ENCODE data around the gene MTERF1. TPM values are rescaled to one million over a fixed set of nuclear protein-coding genes. Genes with fewer than 3 reads are reported as not detected.

The MTERF1 gene
- total RNA-seq, 6 experiments from 2014 or later, result 7.4 to 10.2 (median 9.2) TPM

DNA sequence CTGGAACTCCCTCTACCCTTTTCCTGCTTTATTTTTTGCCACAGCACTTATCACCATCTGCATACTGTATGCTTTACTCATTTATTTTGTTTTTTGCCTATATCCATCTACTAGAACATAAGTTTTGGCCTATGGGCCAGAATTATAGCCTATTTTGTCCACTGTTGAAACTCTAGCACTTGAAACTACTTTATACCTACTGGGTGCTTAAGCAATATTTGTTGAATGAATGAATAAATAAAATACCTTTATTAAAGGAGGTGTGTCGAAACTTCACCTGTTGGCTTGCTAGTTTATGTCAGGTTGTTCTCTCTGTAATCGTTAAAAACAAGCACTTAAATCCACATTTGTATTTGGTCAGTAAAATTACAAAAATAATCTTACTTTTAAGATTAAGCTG lies 53.3 kb downstream of the MTERF1 start:
- Mint-ChIP-seq H3K27ac (no peak overlapping the region), H3K4me3 (no peak overlapping the region), H3K4me1 (ENCODE audit: low read depth) (peaks cover 11% of the 10 kb centered on the region), H3K27me3 (ENCODE audit: insufficient read depth) (peaks cover 4% of the 10 kb centered on the region), H3K36me3 (ENCODE audit: low read depth) (no peaks in the 10 kb centered on the region; the same call in 1 of the 2 replicates), H3K9me3 (no peaks in the 10 kb centered on the region)
- TF ChIP-seq, protein P1, sequence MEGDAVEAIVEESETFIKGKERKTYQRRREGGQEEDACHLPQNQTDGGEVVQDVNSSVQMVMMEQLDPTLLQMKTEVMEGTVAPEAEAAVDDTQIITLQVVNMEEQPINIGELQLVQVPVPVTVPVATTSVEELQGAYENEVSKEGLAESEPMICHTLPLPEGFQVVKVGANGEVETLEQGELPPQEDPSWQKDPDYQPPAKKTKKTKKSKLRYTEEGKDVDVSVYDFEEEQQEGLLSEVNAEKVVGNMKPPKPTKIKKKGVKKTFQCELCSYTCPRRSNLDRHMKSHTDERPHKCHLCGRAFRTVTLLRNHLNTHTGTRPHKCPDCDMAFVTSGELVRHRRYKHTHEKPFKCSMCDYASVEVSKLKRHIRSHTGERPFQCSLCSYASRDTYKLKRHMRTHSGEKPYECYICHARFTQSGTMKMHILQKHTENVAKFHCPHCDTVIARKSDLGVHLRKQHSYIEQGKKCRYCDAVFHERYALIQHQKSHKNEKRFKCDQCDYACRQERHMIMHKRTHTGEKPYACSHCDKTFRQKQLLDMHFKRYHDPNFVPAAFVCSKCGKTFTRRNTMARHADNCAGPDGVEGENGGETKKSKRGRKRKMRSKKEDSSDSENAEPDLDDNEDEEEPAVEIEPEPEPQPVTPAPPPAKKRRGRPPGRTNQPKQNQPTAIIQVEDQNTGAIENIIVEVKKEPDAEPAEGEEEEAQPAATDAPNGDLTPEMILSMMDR (IDR thresholded peaks at IDR 0.05), result no peak
- no peak for DNase-seq

DNA sequence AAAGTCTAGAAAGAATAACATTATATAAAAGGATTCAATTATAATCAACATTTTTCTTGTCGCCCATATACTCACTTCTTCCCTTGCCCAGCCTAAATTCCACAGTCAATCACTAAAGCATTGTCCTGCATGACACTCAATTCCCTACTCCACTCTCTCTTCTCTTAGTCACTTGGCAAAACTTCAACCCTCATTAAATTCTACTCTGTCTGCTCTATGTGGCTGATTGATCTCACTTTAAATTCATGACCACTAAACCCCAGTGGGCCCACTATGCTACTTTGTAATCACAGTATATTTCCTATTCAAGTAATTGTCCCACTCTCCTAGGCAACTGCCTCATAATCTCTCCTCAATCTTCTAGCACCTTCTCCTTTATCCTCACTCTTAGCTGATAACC lies 54.1 kb downstream of the MTERF1 start:
- H3K36me3 Mint-ChIP-seq (ENCODE audit: low read depth), result no peaks in the 10 kb centered on the region; the same call in 1 of the 2 replicates
- H3K27me3 Mint-ChIP-seq (ENCODE audit: insufficient read depth), result peaks cover 4% of the 10 kb centered on the region
- no peaks in the 10 kb centered on the region for H3K9me3 Mint-ChIP-seq
- peak; percentile 37 for DNase-seq
- H3K27ac Mint-ChIP-seq, result no peak overlapping the region
- H3K4me3 Mint-ChIP-seq, result no peak overlapping the region
- TF ChIP-seq, protein P1 (IDR thresholded peaks at IDR 0.05), result no peak
- H3K4me1 Mint-ChIP-seq (ENCODE audit: low read depth), result peaks cover 11% of the 10 kb centered on the region

DNA sequence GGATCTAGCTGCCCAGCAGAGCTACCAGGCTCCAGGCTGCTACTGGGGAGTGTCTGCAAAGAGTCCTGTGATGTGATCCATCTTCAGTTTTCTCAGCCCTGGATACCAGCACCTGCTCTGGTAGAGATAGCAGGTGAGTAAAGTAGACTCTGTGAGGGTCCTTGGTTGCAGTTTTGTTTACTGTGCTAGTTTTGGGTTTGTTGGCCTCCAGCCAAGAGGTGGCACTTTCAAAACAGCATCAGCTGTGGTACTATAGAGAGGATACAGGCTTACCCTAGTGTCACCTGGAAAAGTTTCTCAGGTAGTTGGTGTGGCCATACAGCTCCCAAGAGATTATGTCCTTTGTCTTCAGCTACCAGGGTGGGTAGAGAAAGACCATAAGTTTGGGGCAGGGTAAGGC lies 56.3 kb downstream of the MTERF1 start:
- no peaks in the 10 kb centered on the region; the same call in 1 of the 2 replicates for H3K9me3 Mint-ChIP-seq
- TF ChIP-seq, protein P1 (IDR thresholded peaks at IDR 0.05), result no peak
- no peak for DNase-seq
- no peaks in the 10 kb centered on the region; the same call in 1 of the 2 replicates for H3K36me3 Mint-ChIP-seq (ENCODE audit: low read depth)
- H3K27ac Mint-ChIP-seq, result no peak overlapping the region
- peaks cover 1% of the 10 kb centered on the region; the same call in 1 of the 2 replicates for H3K27me3 Mint-ChIP-seq (ENCODE audit: insufficient read depth)
- H3K4me3 Mint-ChIP-seq, result no peak overlapping the region
- H3K4me1 Mint-ChIP-seq (ENCODE audit: low read depth), result peaks cover 11% of the 10 kb centered on the region

Other genes starting within 250 kb of the MTERF1 start
- 10 to 100 TPM; 24.6 to 30.4 (median 26.4) TPM for gene AKAP9, start 60.2 kb upstream of the MTERF1 start, total RNA-seq (2021; fragmentation: NEBNext Ultra II Directional; extraction: Animal tissue kit (Norgen Biotek cat#: 25700))

Data from HFFc6 (cell line).